ENCODE results near the gene ZFPM1. TPM values are rescaled to one million over a fixed set of nuclear protein-coding genes. Genes with fewer than 3 reads are reported as not detected.

The ZFPM1 gene
- total RNA-seq, 1 experiment from 2014 or later = 14.6 TPM

DNA sequence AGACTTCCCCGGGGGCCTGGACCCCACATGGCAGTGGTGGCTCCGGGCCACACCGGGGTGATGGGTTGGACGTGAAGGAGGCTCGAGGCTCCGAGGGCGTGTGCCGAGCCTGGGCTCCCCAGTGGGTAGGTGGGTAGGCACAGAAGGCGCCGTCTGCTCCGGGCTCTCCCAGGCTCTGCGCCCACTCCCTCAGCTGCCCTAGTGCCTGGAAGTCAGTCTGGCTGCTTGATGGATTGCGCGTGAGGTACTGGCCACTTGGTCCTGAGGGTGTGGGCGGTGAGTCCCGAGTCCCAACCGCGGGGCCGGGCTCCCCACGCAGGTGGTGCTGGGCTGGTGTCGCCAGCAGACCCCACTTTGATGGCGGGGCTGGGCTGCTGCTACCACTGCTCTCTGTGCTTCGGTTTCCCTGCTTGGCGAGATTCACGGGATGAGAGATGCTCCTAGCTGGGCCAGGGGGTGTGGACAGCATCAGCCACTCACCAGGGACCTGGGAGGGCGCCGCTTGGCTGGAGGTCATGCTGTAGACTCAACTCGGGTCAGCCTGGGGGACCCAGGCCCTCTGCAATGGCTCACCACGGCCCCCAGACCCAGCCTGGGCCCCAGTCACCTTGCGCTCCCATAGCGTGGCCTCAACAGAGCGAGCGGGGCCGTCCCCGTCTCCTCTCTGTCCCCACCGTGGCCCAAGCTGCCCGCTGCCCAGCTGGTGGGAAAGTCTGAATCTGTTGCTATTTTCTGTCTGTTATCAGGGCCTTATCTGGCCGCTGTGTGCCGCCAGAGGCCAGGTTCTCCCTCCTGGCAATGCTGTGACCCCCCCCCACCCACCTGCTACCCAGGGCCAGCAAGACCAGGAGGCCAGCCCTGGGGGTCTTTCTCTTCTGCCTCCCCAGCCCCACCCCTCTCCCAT, 26.1 kb downstream of the ZFPM1 start:
- Histone ChIP-seq H3K27ac (ENCODE audit: low read depth, low read length) (no peak overlapping the region), H3K4me2 (ENCODE audit: low read length) (no peak overlapping the region), H2AFZ (ENCODE audit: low read depth, low read length, poor library complexity, severe bottlenecking) (no peak overlapping the region), H3K4me3 (replicated peaks in 1 of 2; ENCODE audit: low read depth in 1 of 2, low read length in 2 of 2) (no peak overlapping the region), H3K27me3 (ENCODE audit: insufficient read depth, low read length) (no peaks in the 10 kb centered on the region), H3K9me2 (ENCODE audit: insufficient read depth) (no peaks in the 10 kb centered on the region), H3K36me3 (ENCODE audit: control insufficient read depth in 1 of 2, insufficient read depth in 2 of 2, low read length in 2 of 2) (no peaks in the 10 kb centered on the region), H3K9me3 (ENCODE audit: control insufficient read depth in 1 of 2, insufficient read depth in 1 of 2, low read depth in 1 of 2, low read length in 2 of 2) (no peaks in the 10 kb centered on the region), H3K79me2 (ENCODE audit: insufficient read depth, low read length) (peaks cover 7% of the 10 kb centered on the region; the same call in 1 of the 2 replicates), H3K4me1 (ENCODE audit: control insufficient read depth in 1 of 2, insufficient read depth in 2 of 2, low read length in 2 of 2) (no peaks in the 10 kb centered on the region), H3K9ac (ENCODE audit: low read length) (no peak overlapping the region), H4K20me1 (ENCODE audit: insufficient read depth) (no peaks in the 10 kb centered on the region)
- ChIA-PET CTCF (no interaction called here), POLR2A (no interaction called here), RAD21 (ENCODE audit: low non-redundant PET in 1 of 2, low total read pairs in 2 of 2, uncharacterized antibody in 2 of 2, unreplicated experiment in 2 of 2) (no interaction called here)
- BruUV-seq (replicated peaks) = no TSS peak
- TF ChIP-seq YY1 (IDR thresholded peaks at IDR 0.05; ENCODE audit: extremely low read depth, insufficient replicate concordance, low read depth, low read length) = no peak
- TF ChIP-seq, protein P1, sequence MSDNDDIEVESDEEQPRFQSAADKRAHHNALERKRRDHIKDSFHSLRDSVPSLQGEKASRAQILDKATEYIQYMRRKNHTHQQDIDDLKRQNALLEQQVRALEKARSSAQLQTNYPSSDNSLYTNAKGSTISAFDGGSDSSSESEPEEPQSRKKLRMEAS (IDR thresholded peaks at IDR 0.05) = no peak
- TF ChIP-seq, protein P2, sequence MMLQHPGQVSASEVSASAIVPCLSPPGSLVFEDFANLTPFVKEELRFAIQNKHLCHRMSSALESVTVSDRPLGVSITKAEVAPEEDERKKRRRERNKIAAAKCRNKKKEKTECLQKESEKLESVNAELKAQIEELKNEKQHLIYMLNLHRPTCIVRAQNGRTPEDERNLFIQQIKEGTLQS (IDR thresholded peaks at IDR 0.05) = no peak
- no peak for TF ChIP-seq EGR1 (IDR thresholded peaks at IDR 0.05; ENCODE audit: low read depth)
- no peak for TF ChIP-seq POLR2AphosphoS5 (IDR thresholded peaks at IDR 0.05; ENCODE audit: low read depth, low read length)
- TF ChIP-seq EZH2phosphoT487 (IDR thresholded peaks at IDR 0.05; ENCODE audit: borderline replicate concordance) = no peak
- TF ChIP-seq JUND (IDR thresholded peaks at IDR 0.05) = no peak
- no peak for TF ChIP-seq ELF1 (IDR thresholded peaks at IDR 0.05; ENCODE audit: borderline replicate concordance, low read depth)
- TF ChIP-seq CEBPB (IDR thresholded peaks at IDR 0.05; ENCODE audit: low read depth) = no peak
- TF ChIP-seq, protein P3, sequence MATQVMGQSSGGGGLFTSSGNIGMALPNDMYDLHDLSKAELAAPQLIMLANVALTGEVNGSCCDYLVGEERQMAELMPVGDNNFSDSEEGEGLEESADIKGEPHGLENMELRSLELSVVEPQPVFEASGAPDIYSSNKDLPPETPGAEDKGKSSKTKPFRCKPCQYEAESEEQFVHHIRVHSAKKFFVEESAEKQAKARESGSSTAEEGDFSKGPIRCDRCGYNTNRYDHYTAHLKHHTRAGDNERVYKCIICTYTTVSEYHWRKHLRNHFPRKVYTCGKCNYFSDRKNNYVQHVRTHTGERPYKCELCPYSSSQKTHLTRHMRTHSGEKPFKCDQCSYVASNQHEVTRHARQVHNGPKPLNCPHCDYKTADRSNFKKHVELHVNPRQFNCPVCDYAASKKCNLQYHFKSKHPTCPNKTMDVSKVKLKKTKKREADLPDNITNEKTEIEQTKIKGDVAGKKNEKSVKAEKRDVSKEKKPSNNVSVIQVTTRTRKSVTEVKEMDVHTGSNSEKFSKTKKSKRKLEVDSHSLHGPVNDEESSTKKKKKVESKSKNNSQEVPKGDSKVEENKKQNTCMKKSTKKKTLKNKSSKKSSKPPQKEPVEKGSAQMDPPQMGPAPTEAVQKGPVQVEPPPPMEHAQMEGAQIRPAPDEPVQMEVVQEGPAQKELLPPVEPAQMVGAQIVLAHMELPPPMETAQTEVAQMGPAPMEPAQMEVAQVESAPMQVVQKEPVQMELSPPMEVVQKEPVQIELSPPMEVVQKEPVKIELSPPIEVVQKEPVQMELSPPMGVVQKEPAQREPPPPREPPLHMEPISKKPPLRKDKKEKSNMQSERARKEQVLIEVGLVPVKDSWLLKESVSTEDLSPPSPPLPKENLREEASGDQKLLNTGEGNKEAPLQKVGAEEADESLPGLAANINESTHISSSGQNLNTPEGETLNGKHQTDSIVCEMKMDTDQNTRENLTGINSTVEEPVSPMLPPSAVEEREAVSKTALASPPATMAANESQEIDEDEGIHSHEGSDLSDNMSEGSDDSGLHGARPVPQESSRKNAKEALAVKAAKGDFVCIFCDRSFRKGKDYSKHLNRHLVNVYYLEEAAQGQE (IDR thresholded peaks at IDR 0.05; ENCODE audit: low read depth) = no peak
- TF ChIP-seq RAD21 (IDR thresholded peaks at IDR 0.05; ENCODE audit: low read depth) = no peak
- no peak for TF ChIP-seq SIN3A (IDR thresholded peaks at IDR 0.05; ENCODE audit: low read depth)
- TF ChIP-seq TCF7L2 (IDR thresholded peaks at IDR 0.05; ENCODE audit: borderline replicate concordance, extremely low read depth, insufficient read depth, insufficient read length) = no peak
- TF ChIP-seq POLR2A (IDR thresholded peaks at IDR 0.05; ENCODE audit: borderline replicate concordance, extremely low read depth, insufficient read depth, insufficient read length) = no peak
- TF ChIP-seq SP1 (IDR thresholded peaks at IDR 0.05; ENCODE audit: low read depth) = no peak
- DNase-seq (ENCODE audit: low read depth, low spot score) = no peak
- no peak for ATAC-seq
- intact Hi-C loops (cut with micrococcal nuclease) = no loop called here

Data from HCT116 (cell line).